MCF 10A (cell line): ENCODE measurements around the gene UBE2N. TPM values are rescaled to one million over a fixed set of nuclear protein-coding genes. Genes with fewer than 3 reads are reported as not detected.

Experiments used
- BruUV-seq: library from RNA; stranded (reverse); fragments of 400-500 nt; replicated peaks from 2 replicates; lab custom pipeline; 2021; lab: Mats Ljungman, UMichigan
- CTCF ChIA-PET: fragments of 300-600 bp; sonication (Branson Sonifier 250); formaldehyde crosslinking; extraction: SDS; loops from one replicate; lab custom pipeline; 2021; ENCODE audit warnings: antibody characterized with exemption, inconsistent platforms; lab: Yijun Ruan, JAX
- POLR2A ChIA-PET: fragments of 300-600, 350-650 bp; sonication (Branson Sonifier 250); formaldehyde crosslinking; extraction: SDS; loops from one replicate; lab custom pipeline; 2020; ENCODE audit warnings: antibody characterized with exemption, inconsistent platforms; lab: Yijun Ruan, JAX
- DNase-seq: peaks from one replicate; pipeline ENCODE4 v3.0.0-alpha.2; 2018; ENCODE audit not compliant: unreplicated experiment
- H3K27ac Mint-ChIP-seq: one replicate; pipeline ENCODE4 v1.8.0; 2022; ENCODE audit warnings: mild to moderate bottlenecking, low read depth, mixed read lengths; ENCODE audit not compliant: unreplicated experiment
- H3K27me3 Mint-ChIP-seq: one replicate; pipeline ENCODE4 v1.8.0; 2022; ENCODE audit warnings: mixed read lengths; ENCODE audit not compliant: insufficient read depth, unreplicated experiment
- H3K36me3 Mint-ChIP-seq: one replicate; pipeline ENCODE4 v1.8.0; 2022; ENCODE audit warnings: mild to moderate bottlenecking, moderate library complexity, mixed read lengths; ENCODE audit not compliant: insufficient read depth, unreplicated experiment
- H3K4me1 Mint-ChIP-seq: one replicate; pipeline ENCODE4 v1.8.0; 2022; ENCODE audit warnings: mixed read lengths; ENCODE audit not compliant: insufficient read depth, unreplicated experiment
- H3K4me3 Mint-ChIP-seq: one replicate; pipeline ENCODE4 v1.8.0; 2022; ENCODE audit warnings: mild to moderate bottlenecking, moderate library complexity, mixed read lengths; ENCODE audit not compliant: unreplicated experiment
- H3K9me3 Mint-ChIP-seq: one replicate; pipeline ENCODE4 v1.8.0; 2022; ENCODE audit warnings: mixed read lengths; ENCODE audit not compliant: unreplicated experiment
- intact Hi-C: fragments of 100-400 bp; cut with micrococcal nuclease; formaldehyde crosslinking; loops from 2 replicates; pipeline ENCODE4 v1.14.1; 2022
- total RNA-seq: library from RNA; stranded (reverse); gene quantifications from 2 replicates; pipeline ENCODE4 v1.2.3, GENCODE V29; 2022
- TF ChIP-seq, protein P1 (sequence below): fragments of 200-600 bp; IDR thresholded peaks from one replicate; pipeline ENCODE4 v1.8.0; 2022; ENCODE audit warnings: antibody characterized with exemption, mild to moderate bottlenecking; ENCODE audit not compliant: unreplicated experiment

Gene UBE2N
- total RNA-seq, 1 experiment from 2014 or later, result 144 TPM

DNA sequence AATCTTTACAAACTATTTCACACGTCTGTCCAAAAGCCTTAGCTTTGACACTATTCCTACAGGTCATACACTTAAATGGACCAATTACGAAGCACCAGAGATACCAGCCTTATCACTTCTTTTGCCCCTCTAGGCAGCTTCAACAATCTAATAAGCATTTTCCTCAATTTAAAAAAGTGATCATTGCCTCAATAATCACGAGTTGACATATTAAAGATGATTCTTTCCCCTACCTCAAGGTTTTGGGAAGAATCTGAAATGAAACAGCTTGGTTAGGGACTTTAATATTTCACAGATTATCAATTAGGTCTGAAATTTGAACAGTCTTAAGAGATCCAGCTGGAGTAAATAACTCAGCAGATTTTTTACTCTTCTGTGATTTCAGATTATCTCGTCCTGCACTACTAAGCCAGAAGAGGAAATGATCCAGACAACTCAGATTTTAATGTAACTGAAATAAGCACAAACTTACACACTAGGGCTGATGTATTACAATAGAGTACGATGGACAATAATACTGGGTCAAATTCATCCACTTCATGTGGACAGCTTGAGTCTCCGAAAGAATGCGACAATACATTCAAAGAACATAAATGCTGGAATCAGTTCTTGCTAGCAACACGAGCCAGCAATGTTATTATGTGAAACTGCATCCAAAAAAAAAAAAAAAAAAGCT lies 15.9 kb downstream of the UBE2N start:
- no peak overlapping the region for H3K4me3 Mint-ChIP-seq
- no peaks in the 10 kb centered on the region for H3K36me3 Mint-ChIP-seq
- H3K27ac Mint-ChIP-seq, result no peak overlapping the region
- DNase-seq, result no peak
- intact Hi-C loops, result no loop called here
- POLR2A ChIA-PET, result interaction anchor here (0.6 kb wide), 1 partner anchor 885 kb away, joined by 5 read pairs; no protein-coding TSS in a partner anchor
- H3K4me1 Mint-ChIP-seq, result peaks cover 38% of the 10 kb centered on the region
- H3K27me3 Mint-ChIP-seq, result no peaks in the 10 kb centered on the region
- CTCF ChIA-PET, result interaction anchor here (0.6 to 1.8 kb wide), 8 partner anchors 278 to 675 kb away, joined by 3 to 7 read pairs (median 3); no protein-coding TSS in a partner anchor
- TF ChIP-seq, protein P1, sequence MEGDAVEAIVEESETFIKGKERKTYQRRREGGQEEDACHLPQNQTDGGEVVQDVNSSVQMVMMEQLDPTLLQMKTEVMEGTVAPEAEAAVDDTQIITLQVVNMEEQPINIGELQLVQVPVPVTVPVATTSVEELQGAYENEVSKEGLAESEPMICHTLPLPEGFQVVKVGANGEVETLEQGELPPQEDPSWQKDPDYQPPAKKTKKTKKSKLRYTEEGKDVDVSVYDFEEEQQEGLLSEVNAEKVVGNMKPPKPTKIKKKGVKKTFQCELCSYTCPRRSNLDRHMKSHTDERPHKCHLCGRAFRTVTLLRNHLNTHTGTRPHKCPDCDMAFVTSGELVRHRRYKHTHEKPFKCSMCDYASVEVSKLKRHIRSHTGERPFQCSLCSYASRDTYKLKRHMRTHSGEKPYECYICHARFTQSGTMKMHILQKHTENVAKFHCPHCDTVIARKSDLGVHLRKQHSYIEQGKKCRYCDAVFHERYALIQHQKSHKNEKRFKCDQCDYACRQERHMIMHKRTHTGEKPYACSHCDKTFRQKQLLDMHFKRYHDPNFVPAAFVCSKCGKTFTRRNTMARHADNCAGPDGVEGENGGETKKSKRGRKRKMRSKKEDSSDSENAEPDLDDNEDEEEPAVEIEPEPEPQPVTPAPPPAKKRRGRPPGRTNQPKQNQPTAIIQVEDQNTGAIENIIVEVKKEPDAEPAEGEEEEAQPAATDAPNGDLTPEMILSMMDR, result no peak
- BruUV-seq, result no TSS peak
- no peaks in the 10 kb centered on the region for H3K9me3 Mint-ChIP-seq

DNA sequence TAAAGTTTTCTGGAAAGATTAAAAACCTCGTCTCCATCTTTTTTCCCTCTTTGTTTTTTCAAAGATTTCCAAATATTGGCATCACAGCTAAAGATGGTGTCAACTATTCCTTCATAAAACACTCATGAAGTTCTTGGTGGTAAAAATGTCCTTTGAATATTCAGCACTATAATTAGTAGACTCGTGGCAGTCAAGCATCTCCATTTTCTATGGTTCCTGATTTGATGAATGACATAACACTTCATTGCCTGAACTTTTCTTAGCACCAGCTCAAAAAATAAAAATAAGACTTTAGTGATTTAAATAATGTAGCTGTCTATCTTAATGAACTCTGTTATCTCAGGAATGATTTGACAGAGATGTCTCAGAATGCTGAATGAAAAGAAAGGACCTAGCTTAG lies 19.7 kb downstream of the UBE2N start:
- peaks cover 23% of the 10 kb centered on the region for H3K4me1 Mint-ChIP-seq
- POLR2A ChIA-PET, result interaction anchor here (1.0 to 3.2 kb wide), 2 partner anchors 16 to 41 kb away, joined by 3 to 8 read pairs; no protein-coding TSS in a partner anchor

DNA sequence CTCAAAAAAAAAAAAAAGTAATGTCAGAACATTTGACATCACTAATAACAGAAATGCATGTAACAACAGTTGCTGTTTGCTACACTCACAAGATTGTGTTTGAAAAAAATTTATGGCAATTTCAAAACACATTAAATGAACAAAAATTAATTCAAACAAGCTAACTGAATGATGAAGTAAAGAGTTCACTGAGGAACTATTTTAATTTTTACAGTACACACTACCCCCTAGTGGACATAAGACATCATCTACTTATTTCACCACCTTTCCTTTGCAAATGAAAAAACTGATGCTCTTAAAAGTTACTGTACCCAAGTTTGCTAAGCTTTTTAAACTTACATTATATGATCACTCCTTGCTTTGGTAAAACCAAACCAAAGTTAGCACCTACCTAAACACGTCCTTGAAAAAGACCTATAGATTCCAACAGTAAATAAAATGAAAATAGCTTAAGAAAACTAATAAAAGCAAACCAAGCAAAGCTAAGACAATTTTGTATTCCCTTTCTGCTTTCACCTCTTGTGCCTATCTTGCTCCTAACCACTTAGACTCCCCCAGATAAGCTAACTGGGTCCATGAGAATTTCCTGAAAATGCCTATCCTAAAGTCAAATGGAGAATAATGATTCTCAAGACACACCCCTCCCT lies 22.2 kb downstream of the UBE2N start:
- no peaks in the 10 kb centered on the region for H3K27me3 Mint-ChIP-seq
- DNase-seq, result peak; percentile 49
- no TSS peak for BruUV-seq
- ChIA-PET CTCF (interaction anchor here (0.6 to 3.5 kb wide), 33 partner anchors 9 to 1649 kb away, joined by 3 to 31 read pairs (median 4); partner anchors contain the start of gene UBE2N), POLR2A (interaction anchor here (0.6 to 3.2 kb wide), 10 partner anchors 9 to 1270 kb away, joined by 3 to 8 read pairs (median 4); partner anchors contain the start of gene EEA1)
- intact Hi-C loops, result loop anchor here (1.0 to 10.0 kb wide), 2 partner anchors 432 to 685 kb away; no protein-coding TSS in a partner anchor
- TF ChIP-seq, protein P1, result peak; percentile 43
- H3K36me3 Mint-ChIP-seq, result no peaks in the 10 kb centered on the region
- H3K9me3 Mint-ChIP-seq, result no peaks in the 10 kb centered on the region
- peaks cover 32% of the 10 kb centered on the region for H3K4me1 Mint-ChIP-seq
- no peak overlapping the region for H3K4me3 Mint-ChIP-seq
- no peak overlapping the region for H3K27ac Mint-ChIP-seq

More for the DNA sequence above, 19.7 kb downstream of the UBE2N start:
- Mint-ChIP-seq H3K27me3 (no peaks in the 10 kb centered on the region), H3K36me3 (no peaks in the 10 kb centered on the region), H3K9me3 (no peaks in the 10 kb centered on the region), H3K4me3 (no peak overlapping the region), H3K27ac (no peak overlapping the region)
- DNase-seq, result no peak
- intact Hi-C loops, result no loop called here
- TF ChIP-seq, protein P1, result no peak
- CTCF ChIA-PET, result interaction anchor here (0.6 to 2.3 kb wide), 6 partner anchors 9 to 680 kb away, joined by 4 to 9 read pairs (median 5); no protein-coding TSS in a partner anchor
- BruUV-seq, result no TSS peak
